ELF-1 (cell line): ENCODE measurements around the gene FLT1.

Experiments
- DNase-seq: peaks from one replicate; pipeline ENCODE4 v3.0.0-alpha.2; 2016; ENCODE audit warnings: low read depth, low spot score

Gene FLT1

GRCh38 chr13:28387740-28388501 is 107.0 kb downstream of the FLT1 start:
- no peak for DNase-seq

- no peak for DNase-seq
Measured at GRCh38 chr13:28385362-28385761, 109.6 kb downstream of the FLT1 start.

GRCh38 chr13:28384789-28385188 is 110.1 kb downstream of the FLT1 start:
- no peak for DNase-seq

GRCh38 chr13:28380319-28380718 is 114.6 kb downstream of the FLT1 start:
- no peak for DNase-seq

- DNase-seq = no peak
Measured at GRCh38 chr13:28379371-28380083, 115.4 kb downstream of the FLT1 start.

- no peak for DNase-seq
Measured at GRCh38 chr13:28376604-28377003, 118.3 kb downstream of the FLT1 start.

- peak; percentile 17 for DNase-seq
Measured at GRCh38 chr13:28375250-28375930, 119.5 kb downstream of the FLT1 start.

GRCh38 chr13:28373810-28374209 is 121.1 kb downstream of the FLT1 start:
- no peak for DNase-seq

- DNase-seq = no peak
Measured at GRCh38 chr13:28370448-28370847, 124.5 kb downstream of the FLT1 start.

- DNase-seq = no peak
Measured at GRCh38 chr13:28358708-28359107, 136.2 kb downstream of the FLT1 start.

GRCh38 chr13:28357911-28358433 is 137.0 kb downstream of the FLT1 start:
- DNase-seq = no peak

GRCh38 chr13:28357247-28357825 is 137.6 kb downstream of the FLT1 start:
- DNase-seq = peak; percentile 22

- DNase-seq = no peak
Measured at GRCh38 chr13:28356561-28357021, 138.3 kb downstream of the FLT1 start.

GRCh38 chr13:28355822-28356371 is 139.0 kb downstream of the FLT1 start:
- peak; percentile 73 for DNase-seq

- peak; percentile 42 for DNase-seq
Measured at GRCh38 chr13:28355046-28355821, 139.7 kb downstream of the FLT1 start.

GRCh38 chr13:28353679-28354078 is 141.2 kb downstream of the FLT1 start:
- DNase-seq = no peak

GRCh38 chr13:28349907-28350654 is 144.8 kb downstream of the FLT1 start:
- DNase-seq = peak; percentile 55

- peak; percentile 24 for DNase-seq
Measured at GRCh38 chr13:28349371-28349770, 145.6 kb downstream of the FLT1 start.

GRCh38 chr13:28347456-28348371 is 147.2 kb downstream of the FLT1 start:
- DNase-seq = no peak
